NCI-H2107 treated with DMSO at 0.1 percent for 48 hours (cell line): Measurements from ENCODE around the gene ADAMTS9.

ENCODE experiments used
- DNase-seq: peaks from one replicate; lab custom pipeline; 2025; ENCODE audit not compliant: unreplicated experiment; lab: John Stamatoyannopoulos, UW

The ADAMTS9 gene

DNA sequence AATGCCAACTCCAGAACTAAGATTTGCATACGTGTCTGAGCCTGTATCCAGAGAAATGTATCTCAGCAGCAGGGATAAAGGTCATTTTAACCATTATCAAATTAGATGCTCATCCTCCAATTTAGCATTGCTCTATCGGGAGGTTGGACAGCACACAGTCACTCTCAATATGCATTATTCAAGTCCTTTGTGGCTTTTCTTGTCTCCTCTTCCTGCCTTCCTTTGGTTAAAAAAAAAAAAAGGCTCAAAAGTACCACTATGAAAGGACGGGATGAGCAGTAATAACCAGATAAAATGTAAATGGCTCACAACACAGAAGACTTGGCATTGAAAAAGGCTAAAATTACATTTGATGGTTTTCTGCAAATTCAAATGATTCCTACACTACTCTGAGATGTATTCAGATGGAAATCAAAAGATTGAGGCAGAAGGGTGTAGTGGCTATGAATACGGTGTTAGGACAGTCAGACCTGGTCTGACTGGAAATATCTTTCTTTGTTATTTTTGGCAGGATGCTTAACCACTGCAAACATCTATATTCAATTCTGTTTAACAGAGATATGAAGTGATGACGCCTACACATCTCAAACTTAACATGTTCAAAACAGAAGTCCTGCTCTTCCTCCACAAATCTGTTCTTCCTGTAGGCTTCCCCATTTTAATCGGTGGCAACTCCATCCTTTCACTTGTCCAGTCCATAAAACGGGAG is 109.6 kb downstream of the ADAMTS9 start:
- no peak for DNase-seq

GRCh38 chr3:64576211-64576775 is 111.5 kb downstream of the ADAMTS9 start:
- DNase-seq = no peak

DNA sequence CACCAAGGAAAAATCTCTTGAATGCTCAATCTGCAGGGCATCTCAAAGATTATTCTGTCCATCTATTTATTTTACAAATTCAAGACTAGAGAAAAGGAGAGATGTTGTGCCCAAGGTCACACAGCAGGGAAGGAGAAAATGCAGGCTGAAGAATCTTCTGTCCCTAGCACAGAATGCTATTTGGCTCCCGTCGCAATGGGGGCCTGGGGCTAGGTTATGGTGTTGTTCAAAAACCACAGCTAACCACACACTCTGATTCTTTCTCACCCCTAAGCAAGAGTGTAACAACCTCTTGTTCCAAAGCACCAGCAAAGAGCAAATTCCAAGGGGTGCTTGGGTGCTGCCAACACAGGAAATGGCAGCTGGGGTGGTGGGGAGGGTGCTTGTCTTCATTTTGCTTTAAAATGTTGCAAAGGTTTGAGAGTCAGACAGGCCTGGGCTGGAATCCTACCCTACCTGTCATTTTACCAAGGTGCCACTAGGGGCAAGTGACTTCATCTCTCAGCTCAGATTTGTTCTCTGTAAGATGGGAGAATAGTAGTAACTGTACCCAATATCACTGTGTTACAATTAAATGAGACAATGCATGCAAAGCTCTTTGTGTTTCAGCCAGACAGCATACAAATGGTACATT is 112.5 kb downstream of the ADAMTS9 start:
- DNase-seq = no peak

DNA sequence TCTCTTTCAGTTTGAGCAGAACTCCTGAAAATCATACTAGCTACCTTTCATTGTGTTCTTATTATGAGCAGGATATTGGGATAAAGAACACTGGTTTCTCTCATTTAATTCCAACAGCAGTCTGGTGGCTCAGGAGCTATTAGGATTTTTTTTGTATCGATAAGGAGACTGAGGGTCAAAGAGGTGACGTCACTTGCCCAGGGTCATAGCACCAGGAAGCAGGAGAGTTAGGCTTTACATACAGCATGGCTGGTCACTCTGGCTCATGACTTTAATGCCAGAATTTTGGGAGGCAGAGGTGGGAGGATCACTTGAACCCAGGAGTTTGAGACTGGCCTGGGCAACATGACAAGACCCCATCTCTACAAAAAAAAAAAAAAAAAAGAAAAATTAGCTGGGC is 113.6 kb downstream of the ADAMTS9 start:
- DNase-seq = no peak

DNA sequence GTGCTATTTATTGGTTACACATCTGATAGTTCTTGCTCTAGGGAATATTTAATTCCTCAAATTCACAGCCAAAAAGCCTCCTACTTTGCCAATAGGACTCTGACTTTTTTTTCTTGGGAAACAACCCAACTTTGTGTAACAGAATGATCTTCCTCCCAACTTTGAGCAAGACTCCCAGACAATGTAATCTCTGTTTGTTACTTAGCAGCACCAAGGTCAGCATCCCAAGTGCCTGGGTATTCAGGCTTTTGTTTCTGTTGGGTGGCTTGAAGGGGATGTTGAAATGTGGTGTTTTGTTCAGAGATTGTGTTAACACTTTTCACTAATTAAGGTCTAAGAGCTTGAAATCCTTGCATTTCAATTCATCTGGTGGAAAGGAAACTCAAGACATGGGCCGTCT is 115.8 kb downstream of the ADAMTS9 start:
- no peak for DNase-seq

DNA sequence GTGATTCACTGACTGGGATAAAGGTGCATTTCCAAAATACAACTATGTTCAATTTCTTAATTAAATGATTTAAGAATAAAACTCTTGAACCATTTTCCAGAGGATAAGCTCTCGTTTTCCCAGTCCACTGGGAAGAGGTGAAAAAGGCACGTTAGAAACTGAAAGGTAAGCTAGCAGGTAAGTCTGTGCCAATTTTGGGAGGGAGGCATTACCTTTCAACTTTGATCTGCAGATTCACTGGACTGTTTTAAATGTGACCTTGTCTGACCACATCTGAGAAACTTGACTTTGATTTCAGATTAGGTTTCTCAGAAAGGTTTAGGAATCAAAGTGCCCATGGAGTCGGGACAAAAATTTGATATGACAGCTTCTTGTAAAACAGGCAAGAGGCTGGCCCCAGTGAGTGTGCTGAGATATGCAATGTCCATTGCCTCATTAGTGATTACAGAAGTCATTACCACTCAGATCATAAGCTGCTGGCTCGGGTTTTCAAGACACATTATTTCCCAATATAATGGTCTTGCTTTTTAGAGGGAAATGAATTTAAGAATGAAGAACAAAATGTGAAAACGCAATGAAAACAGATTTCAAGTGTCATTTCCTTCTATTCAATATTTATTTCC is 118.8 kb downstream of the ADAMTS9 start:
- no peak for DNase-seq

DNA sequence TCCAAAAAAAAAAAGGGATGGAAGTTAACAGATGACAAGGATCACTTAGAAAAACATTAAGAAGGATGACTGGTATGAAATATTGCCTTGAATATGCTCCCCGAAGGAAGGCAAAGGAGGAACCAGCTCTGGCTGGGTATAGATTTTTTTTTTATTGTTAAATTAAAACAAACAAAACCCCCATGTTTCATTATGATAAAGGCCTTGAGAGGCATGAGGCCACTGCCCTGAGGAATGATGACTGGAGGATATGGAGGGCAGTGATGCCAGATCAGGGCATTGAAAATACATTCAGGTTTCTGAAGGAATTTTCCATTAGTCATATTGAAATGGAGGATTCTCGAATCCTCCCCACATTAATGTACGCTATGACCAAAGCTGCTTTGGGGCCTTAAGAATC is 120.9 kb downstream of the ADAMTS9 start:
- no peak for DNase-seq

DNA sequence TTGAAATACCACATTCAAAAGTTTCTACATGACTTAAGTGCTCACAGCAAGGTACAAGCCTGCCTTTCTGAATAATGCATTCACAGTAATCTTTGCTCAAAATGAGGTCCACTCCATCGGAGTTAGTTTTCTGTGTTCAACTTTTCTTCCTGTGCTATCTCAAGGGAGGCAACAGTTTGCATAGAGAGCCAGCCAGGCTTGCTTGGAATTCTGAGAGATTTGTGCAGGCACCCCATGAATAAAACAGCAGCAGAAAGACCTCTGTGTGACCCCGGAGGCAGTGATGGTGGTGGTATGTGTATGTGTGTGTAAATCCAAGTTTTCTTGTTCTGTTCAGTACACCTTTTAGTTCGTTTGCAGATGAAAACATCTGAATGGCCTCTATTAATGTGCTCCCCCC is 124.0 kb downstream of the ADAMTS9 start:
- no peak for DNase-seq

DNA sequence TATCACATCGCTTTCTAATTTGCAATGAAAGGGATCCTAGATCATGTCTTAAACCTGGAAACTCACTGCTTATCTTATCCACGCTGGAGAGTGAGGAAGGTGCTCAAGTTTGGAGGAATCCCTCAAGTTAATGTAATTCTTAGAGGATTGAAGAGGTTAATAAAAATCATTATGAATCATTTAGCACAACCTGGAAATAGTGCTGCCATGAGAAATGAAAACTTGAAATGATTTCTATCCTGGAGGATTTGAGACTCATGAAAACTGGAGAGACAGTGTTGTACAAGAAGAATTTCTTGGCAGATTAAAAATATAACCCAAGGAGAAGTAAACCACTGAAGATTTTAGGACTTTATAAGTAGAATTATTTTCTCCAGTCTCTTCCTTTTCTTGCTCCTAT is 125.9 kb downstream of the ADAMTS9 start:
- DNase-seq = no peak

DNA sequence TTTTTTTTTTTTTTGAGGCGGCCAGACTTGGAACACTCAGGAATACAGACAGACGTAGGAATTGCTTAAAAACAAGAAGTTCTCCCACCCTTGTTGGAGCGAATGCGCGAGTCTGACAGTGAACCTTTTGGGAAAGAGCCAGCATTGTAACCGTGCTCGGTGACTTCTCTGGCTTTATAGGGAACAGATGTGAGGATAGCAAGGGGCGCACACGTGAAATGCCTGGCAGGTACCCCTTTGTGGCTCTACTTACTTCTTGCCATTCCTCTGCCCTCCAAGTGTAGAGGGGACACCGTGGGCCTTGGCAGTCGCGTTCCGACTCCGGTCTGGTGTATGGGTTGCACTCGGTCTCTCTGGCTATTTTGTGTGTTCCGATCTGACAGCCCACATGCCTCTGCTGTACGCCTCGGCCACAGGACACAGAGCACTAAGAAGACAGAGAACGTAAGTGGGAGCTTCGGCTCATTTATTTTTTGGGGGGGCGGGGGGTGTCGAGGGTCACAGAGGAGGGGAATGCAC is 126.4 kb downstream of the ADAMTS9 start:
- no peak for DNase-seq

DNA sequence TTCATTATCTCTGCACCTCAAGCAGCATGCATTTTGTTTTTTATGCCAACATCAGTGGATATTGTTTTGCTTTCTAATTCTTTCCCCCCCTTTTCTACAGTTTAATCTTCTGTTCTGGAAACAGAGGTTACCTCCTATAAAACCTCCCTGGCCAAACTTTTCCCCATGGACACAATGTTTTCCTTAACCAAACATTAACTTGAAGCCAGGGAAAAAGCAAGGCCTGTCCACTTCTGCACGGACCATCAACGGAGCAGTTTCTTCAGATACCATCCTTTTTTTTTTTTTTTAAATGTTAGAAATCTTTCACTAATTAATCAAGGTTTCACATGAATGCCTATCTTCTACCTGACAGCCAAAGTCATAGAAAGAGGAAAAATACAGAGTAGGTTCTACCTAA is 127.0 kb downstream of the ADAMTS9 start:
- no peak for DNase-seq

- no peak for DNase-seq
Measured at GRCh38 chr3:64559588-64559987, 128.2 kb downstream of the ADAMTS9 start.

- no peak for DNase-seq
Measured at GRCh38 chr3:64556046-64556445, 131.8 kb downstream of the ADAMTS9 start.

DNA sequence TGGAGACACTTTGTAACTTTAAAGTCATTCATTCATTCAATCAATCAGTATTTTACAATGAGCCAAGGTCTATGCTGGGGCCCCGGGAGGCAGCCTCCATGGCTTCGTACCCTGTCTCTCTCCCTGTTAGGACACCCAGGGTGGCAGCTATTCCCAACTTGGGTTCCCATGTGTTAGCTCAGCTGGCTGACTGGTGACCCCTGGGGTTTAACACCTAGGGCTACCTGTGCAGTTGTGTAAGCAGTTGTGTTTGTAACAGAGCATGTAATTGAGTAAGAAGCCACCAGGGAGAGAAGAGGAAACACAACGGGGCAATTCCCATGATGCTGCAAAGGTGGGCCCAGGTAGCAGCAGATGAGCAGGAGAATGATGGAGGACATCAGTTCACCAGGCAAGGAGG is 132.4 kb downstream of the ADAMTS9 start:
- no peak for DNase-seq

GRCh38 chr3:64554096-64554920 is 133.5 kb downstream of the ADAMTS9 start:
- no peak for DNase-seq

DNA sequence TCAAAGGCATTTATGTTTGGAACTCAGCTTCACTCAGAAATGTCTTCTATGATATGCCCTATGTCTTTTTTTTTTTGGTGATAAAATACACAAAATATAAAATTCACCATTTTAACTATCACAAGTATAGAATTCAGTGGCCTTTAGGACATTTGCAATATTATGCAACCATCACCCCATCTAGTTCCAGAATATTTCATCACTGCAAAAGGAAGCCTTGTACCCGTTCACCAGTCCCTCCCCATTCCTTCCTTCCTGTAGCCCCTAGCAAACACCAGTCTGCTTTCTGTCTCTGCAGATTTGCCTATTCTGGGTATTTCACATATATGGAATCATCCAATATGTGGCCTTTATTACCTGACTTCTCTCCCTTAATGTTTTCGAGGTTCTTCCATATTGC is 134.8 kb downstream of the ADAMTS9 start:
- no peak for DNase-seq

- no peak for DNase-seq
Measured at GRCh38 chr3:64552160-64552559, 135.6 kb downstream of the ADAMTS9 start.

DNA sequence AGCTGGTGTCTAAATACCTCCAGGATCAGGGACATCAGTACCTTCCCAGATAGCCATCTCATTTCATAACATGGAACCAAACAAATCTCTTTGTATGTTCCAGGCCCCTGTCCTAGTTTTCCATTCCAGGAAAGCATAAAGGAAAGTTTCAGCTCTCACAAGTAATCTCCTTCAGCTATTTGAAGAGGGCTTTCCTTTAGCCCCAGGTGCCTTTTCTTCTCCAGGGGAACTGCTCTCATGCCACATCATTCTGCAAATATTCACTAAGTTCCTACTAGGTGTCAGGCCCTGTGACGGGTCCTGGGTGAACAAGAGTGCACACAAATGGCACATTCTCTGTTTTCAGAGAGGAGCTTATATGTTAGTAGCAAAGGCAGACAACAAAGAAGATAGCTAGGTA is 136.1 kb downstream of the ADAMTS9 start:
- DNase-seq = no peak

GRCh38 chr3:64550745-64551144 is 137.1 kb downstream of the ADAMTS9 start:
- DNase-seq = no peak

- no peak for DNase-seq
Measured at GRCh38 chr3:64549869-64550268, 137.9 kb downstream of the ADAMTS9 start.
